Adrenal gland (tissue), 12 donors: Measurements from ENCODE around the gene ZNRF1. TPM values are rescaled to one million over a fixed set of nuclear protein-coding genes. Genes with fewer than 3 reads are reported as not detected.

Experiments
- DNase-seq, 7 donors: peaks; one replicate each; pipeline ENCODE4 v3.0.0-alpha.2; 2019 to 2020
- H3K27ac ChIP-seq, 5 donors: fragments of 200-600 bp; sonication (generic) in 4 of 5; 1 replicate in 3 of 5; 2 replicates in 2 of 5; pipeline versions ENCODE4 v1.5.1 to v1.8.0; 2016 to 2020; ENCODE audit warnings: mild to moderate bottlenecking in 1 of 5
- H3K27me3 ChIP-seq: fragments of 200-600 bp; 2 replicates; pipeline ENCODE4 v1.8.0; 2021
- H3K36me3 ChIP-seq, 2 donors: fragments of 200-600 bp; replicated peaks in 1 of 2; 1 replicate in 1 of 2; 2 replicates in 1 of 2; pipeline versions ENCODE4 v1.5.1 to v1.8.0; 2018 to 2022
- H3K4me1 ChIP-seq, 2 donors: fragments of 200-600 bp; replicated peaks in 1 of 2; 1 replicate in 1 of 2; 2 replicates in 1 of 2; pipeline versions ENCODE4 v1.5.1 to v1.8.0; 2018 to 2021
- H3K4me3 ChIP-seq, 4 donors: fragments of 200-600 bp; sonication (generic) in 3 of 4; one replicate each; pipeline ENCODE4 v1.5.1; 2016 to 2018
- H3K9me3 ChIP-seq, 3 donors: fragments of 200-600 bp; sonication (generic) in 1 of 3; replicated peaks in 1 of 3; 1 replicate in 2 of 3; 2 replicates in 1 of 3; pipeline versions ENCODE4 v1.5.1 to v1.8.0; 2016 to 2021
- POLR2A ChIP-seq, 2 donors: fragments of 450-650 bp; IDR thresholded peaks; one replicate each; pipeline ENCODE4 v1.6.1; 2017; ENCODE audit warnings: antibody characterized with exemption in 2 of 2, mild to moderate bottlenecking in 2 of 2, moderate library complexity in 1 of 2
- WGBS, 4 donors: extraction: QIAGEN DNeasy Blood & Tissue Kit in 2 of 4; methylation state at CpG; one replicate each; pipeline versions ENCODE4 v1.1.5 to v1.1.7; 2013 to 2017; 5-methylcytosine and 5-hydroxymethylcytosine counted together
- intact Hi-C, 2 donors: fragments of 100-400 bp; cut with DNase I; formaldehyde crosslinking; loops; one replicate each; pipeline versions ENCODE4 v1.14.1 to v1.15.0; 2022 to 2023
- polyA plus RNA-seq, 3 donors: library from polyadenylated mRNA; stranded (reverse); fragments of 200-250 nt in 2 of 3; fragments of 350-450 nt in 1 of 3; fragmentation: Illumina TruSeq in 1 of 3; extraction: RNeasy Lipid Tissue Mini Kit (QIAGEN cat#74804) in 1 of 3; gene quantifications; one replicate each; pipeline ENCODE4 v1.2.3, GENCODE V29; 2013 to 2014
- total RNA-seq, 9 donors: library from RNA; depleted of rRNA in 4 of 9; stranded (reverse); fragments of >200 nt in 4 of 9; fragments of 120-200 nt in 1 of 9; fragmentation: NEBNext Ultra II Directional in 1 of 9; extraction: Animal tissue kit (Norgen Biotek cat#: 25700) in 1 of 9; gene quantifications; one replicate each; pipeline versions ENCODE4 v1.1.0 to v1.2.4, GENCODE V29; 2013 to 2023
- TF ChIP-seq, protein P1 (sequence below), 6 experiments: fragments of 450-650 bp in 4 of 6; fragments of 200-600 bp in 2 of 6; sonication (generic) in 1 of 6; IDR thresholded peaks; 1 replicate in 5 of 6; 2 replicates in 1 of 6; pipeline versions ENCODE4 v1.5.1 to v1.8.0; 2016 to 2021; ENCODE audit warnings: antibody characterized with exemption in 6 of 6, mild to moderate bottlenecking in 2 of 6, moderate library complexity in 1 of 6
- donor health status: healthy with polysubstance abuse.
- donor health status: Bipolar disorder and iron deficiency.
- donor health status: DM: yes; HTN: yes; CAD: no.
- donor health status: DM: no; HTN: no; CAD: no.
- donor health status: DM: no; HTN: no; CAD: no.
- donor health status: DM: yes; HTN: yes; CAD: no.

Gene ZNRF1
- total and polyA plus RNA-seq, 12 donors: 9.9 to 29.2 (median 25.4) TPM

DNA sequence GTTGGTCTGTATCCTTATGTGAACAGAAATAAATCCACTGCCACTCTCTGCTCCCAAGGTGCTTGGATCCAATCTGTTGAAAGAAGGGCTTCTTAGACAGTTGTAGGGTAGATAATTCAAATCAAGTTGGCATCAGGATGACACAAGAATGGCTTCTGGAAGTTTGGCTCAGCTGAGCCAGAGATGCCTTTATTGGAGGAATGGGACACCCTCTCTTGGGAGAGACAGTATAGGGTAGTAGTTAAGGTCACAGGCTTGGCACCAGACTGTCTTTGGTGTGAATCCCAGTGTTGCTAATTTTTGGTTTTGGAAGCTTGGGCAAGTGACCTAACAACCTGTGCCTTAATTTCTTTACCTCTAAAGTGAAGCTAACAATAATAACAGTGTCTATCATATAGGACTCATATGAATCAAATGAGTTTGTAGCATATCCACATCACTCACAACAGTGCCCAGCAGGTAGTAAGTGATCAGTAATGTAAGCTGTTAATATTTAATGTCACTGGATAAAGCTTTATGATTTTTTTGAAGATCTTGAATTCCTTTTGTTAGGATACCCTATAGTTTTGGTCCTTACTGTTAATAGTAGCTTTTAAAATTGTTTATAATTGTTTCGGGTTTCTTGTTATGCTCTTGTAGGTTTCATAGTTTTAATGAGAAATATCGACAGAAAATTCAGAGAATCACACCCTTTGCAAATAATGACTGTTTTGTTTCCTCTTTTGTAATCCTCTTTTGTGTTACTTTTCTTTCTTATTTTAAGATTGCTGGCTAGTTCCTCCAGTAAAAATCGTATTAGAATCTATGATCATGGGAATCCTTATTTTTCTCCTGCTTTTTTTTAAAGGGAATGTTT is 19.1 kb downstream of the ZNRF1 start:
- WGBS, 4 donors: 66 to 73% (median 68%) methylated on average over 3 of the region's 3 CpGs
- peaks cover 0 to 7% (median 0%) of the 10 kb centered on the region in 3 donors for H3K9me3 ChIP-seq
- intact Hi-C loops: no loop called here

DNA sequence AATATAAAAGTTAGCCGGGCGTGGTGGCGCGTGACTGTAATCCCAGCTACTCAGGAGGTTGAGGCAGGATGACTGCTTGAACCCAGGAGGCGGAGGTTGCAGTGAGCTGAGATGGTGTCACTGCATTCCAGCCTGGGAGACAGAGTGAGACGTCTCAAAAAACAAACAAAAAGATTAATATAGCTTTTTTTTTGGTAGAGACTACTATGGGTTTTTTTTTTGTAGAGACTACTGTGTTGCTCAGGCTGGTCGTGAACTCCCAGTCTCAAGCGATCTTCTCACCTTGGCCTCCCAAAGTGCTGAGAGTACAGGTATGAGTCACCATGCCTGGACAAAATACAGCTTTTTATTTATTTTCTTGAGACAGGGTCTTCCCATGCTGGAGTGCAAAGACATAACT is 20.2 kb downstream of the ZNRF1 start:
- Histone ChIP-seq H3K36me3 (no peaks in the 10 kb centered on the region), H3K4me1 (peaks cover 0 to 20% of the 10 kb centered on the region in 2 donors), H3K9me3 (peaks cover 0 to 7% (median 0%) of the 10 kb centered on the region in 3 donors), H3K27me3 (no peaks in the 10 kb centered on the region), H3K4me3 (no peak overlapping the region), H3K27ac (no peak overlapping the region)
- TF ChIP-seq, protein P1, sequence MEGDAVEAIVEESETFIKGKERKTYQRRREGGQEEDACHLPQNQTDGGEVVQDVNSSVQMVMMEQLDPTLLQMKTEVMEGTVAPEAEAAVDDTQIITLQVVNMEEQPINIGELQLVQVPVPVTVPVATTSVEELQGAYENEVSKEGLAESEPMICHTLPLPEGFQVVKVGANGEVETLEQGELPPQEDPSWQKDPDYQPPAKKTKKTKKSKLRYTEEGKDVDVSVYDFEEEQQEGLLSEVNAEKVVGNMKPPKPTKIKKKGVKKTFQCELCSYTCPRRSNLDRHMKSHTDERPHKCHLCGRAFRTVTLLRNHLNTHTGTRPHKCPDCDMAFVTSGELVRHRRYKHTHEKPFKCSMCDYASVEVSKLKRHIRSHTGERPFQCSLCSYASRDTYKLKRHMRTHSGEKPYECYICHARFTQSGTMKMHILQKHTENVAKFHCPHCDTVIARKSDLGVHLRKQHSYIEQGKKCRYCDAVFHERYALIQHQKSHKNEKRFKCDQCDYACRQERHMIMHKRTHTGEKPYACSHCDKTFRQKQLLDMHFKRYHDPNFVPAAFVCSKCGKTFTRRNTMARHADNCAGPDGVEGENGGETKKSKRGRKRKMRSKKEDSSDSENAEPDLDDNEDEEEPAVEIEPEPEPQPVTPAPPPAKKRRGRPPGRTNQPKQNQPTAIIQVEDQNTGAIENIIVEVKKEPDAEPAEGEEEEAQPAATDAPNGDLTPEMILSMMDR (IDR thresholded peaks at IDR 0.05): no peak
- no peak for TF ChIP-seq POLR2A (IDR thresholded peaks at IDR 0.05)
- intact Hi-C loops: no loop called here
- DNase-seq: peak in 1 of 7 donors; percentile 42
- 71 to 80% (median 74%) methylated on average over 8 of the region's 8 CpGs for WGBS, 4 donors

More for the DNA sequence above, 19.1 kb downstream of the ZNRF1 start:
- H3K4me1 ChIP-seq: peaks cover under 1 to 29% of the 10 kb centered on the region in 2 donors
- TF ChIP-seq, protein P1 (IDR thresholded peaks at IDR 0.05): no peak
- TF ChIP-seq POLR2A (IDR thresholded peaks at IDR 0.05): no peak
- no peak overlapping the region for H3K27ac ChIP-seq
- H3K36me3 ChIP-seq: no peaks in the 10 kb centered on the region
- no peak for DNase-seq
- H3K27me3 ChIP-seq: no peaks in the 10 kb centered on the region
- H3K4me3 ChIP-seq: no peak overlapping the region

DNA sequence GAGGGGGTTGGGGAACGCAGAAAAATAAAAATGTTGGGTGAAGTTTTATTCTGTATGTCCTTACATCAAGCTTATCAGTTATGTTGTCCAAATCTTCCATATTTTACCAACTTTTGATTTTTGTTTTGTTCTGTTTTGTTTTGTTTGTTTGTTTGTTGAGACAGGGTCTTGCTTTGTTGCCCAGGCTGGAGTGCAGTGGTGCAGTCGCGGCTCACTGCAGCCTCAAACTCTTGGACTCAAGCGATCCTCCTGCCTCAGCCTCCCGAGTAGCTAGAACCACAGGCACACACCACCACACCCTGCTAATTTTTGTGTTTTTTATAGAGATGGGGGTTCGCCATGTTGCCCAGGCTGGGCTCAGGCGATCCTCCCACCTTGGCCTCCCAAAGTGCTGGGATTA is 20.8 kb downstream of the ZNRF1 start:
- TF ChIP-seq, protein P1 (IDR thresholded peaks at IDR 0.05): no peak
- TF ChIP-seq POLR2A (IDR thresholded peaks at IDR 0.05): no peak
- 96 to 100% (median 98%) methylated on average over 7 of the region's 7 CpGs for WGBS, 4 donors

DNA sequence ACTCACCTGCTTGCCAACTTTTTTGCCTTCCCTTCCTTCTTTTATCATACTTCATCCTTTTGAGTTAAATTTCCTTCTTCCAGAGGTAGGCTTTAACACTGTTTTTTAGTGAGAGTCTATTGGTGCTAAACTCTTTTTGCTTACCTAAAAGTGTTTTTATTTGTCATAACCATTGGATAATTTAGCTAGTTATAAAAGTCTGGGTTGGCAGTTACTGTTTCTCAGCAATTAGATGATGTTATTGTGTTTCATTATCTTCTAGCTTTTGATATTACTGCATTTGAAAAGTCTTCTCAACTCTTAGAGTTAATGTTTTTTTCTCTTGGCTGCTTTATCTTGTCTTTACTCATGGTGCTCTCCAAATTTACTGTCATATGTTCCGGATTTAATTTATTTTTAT is 22.6 kb downstream of the ZNRF1 start:
- 45 to 68% (median 55%) methylated on average over 1 of the region's 1 CpG for WGBS, 4 donors
- H3K27ac ChIP-seq: no peak overlapping the region
- no peaks in the 10 kb centered on the region for H3K36me3 ChIP-seq
- no peaks in the 10 kb centered on the region for H3K27me3 ChIP-seq
- peaks cover 0 to 7% (median 0%) of the 10 kb centered on the region in 3 donors for H3K9me3 ChIP-seq
- no peak for DNase-seq
- intact Hi-C loops: no loop called here
- TF ChIP-seq, protein P1 (IDR thresholded peaks at IDR 0.05): no peak
- no peak for TF ChIP-seq POLR2A (IDR thresholded peaks at IDR 0.05)
- H3K4me3 ChIP-seq: no peak overlapping the region
- H3K4me1 ChIP-seq: peaks cover 13 to 33% of the 10 kb centered on the region in 2 donors

More for the DNA sequence above, 20.8 kb downstream of the ZNRF1 start:
- no peak overlapping the region for H3K4me3 ChIP-seq
- no peaks in the 10 kb centered on the region for H3K36me3 ChIP-seq
- DNase-seq: peak in 1 of 7 donors; percentile 21
- intact Hi-C loops: no loop called here
- no peak overlapping the region for H3K27ac ChIP-seq
- H3K9me3 ChIP-seq: peaks cover 0 to 7% (median 0%) of the 10 kb centered on the region in 3 donors
- H3K4me1 ChIP-seq: peaks cover 0 to 20% of the 10 kb centered on the region in 2 donors
- no peaks in the 10 kb centered on the region for H3K27me3 ChIP-seq
